H9 (cell line): ENCODE measurements around the gene CCR2. TPM values are rescaled to one million over a fixed set of nuclear protein-coding genes. Genes with fewer than 3 reads are reported as not detected.

Experiments used
- DNase-seq: peaks from one replicate; pipeline ENCODE4 v3.0.0-alpha.2; 2017
- H2AFZ ChIP-seq: one replicate; pipeline ENCODE4 v1.6.1; 2013; ENCODE audit warnings: mild to moderate bottlenecking, low read length, control low read depth, moderate library complexity
- H2AK5ac ChIP-seq: 2 replicates; pipeline ENCODE4 v1.6.1; 2013; ENCODE audit warnings: low read length, control low read depth, mixed read lengths; ENCODE audit not compliant: insufficient read length
- H2BK120ac ChIP-seq: one replicate; pipeline ENCODE4 v1.6.1; 2013; ENCODE audit warnings: low read depth, mild to moderate bottlenecking, low read length, control low read depth, inconsistent platforms; ENCODE audit not compliant: poor library complexity, severe bottlenecking
- H2BK12ac ChIP-seq: 2 replicates; pipeline ENCODE4 v1.6.1; 2013; ENCODE audit warnings: low read length, control low read depth, mixed read lengths, low read depth; ENCODE audit not compliant: insufficient read length
- H2BK15ac ChIP-seq: 2 replicates; pipeline ENCODE4 v1.6.1; 2013; ENCODE audit warnings: low read depth, low read length, control low read depth
- H2BK20ac ChIP-seq: one replicate; pipeline ENCODE4 v1.6.1; 2013; ENCODE audit warnings: low read depth, mild to moderate bottlenecking, low read length, control low read depth, inconsistent platforms; ENCODE audit not compliant: poor library complexity, severe bottlenecking
- H2BK5ac ChIP-seq: 2 replicates; pipeline ENCODE4 v1.6.1; 2013; ENCODE audit warnings: low read length, control low read depth, mixed read lengths; ENCODE audit not compliant: insufficient read length
- H3K14ac ChIP-seq: 2 replicates; pipeline ENCODE4 v1.6.1; 2013; ENCODE audit warnings: low read length, control low read depth; ENCODE audit not compliant: insufficient read depth
- H3K18ac ChIP-seq: 2 replicates; pipeline ENCODE4 v1.6.1; 2013; ENCODE audit warnings: low read depth, mild to moderate bottlenecking, mixed read lengths, low read length, control low read depth; ENCODE audit not compliant: insufficient read length
- H3K23ac ChIP-seq: 2 replicates; pipeline ENCODE4 v1.6.1; 2013; ENCODE audit warnings: low read length, control low read depth, mixed read lengths, low read depth; ENCODE audit not compliant: insufficient read length
- H3K23me2 ChIP-seq: 2 replicates; pipeline ENCODE4 v1.6.1; 2013; ENCODE audit warnings: low read depth, mild to moderate bottlenecking, mixed read lengths, low read length, control low read depth; ENCODE audit not compliant: insufficient read length, poor library complexity, severe bottlenecking
- H3K27ac ChIP-seq: 2 replicates; pipeline ENCODE4 v1.5.1; 2013; ENCODE audit warnings: low read length, control low read depth, mixed read lengths, low read depth; ENCODE audit not compliant: insufficient read length
- H3K27me3 ChIP-seq: 2 replicates; pipeline ENCODE4 v1.6.1; 2013; ENCODE audit warnings: low read length, control low read depth, inconsistent platforms; ENCODE audit not compliant: insufficient read depth
- H3K4ac ChIP-seq: 2 replicates; pipeline ENCODE4 v1.6.1; 2013; ENCODE audit warnings: low read depth, mild to moderate bottlenecking, control low read depth, inconsistent platforms, low read length, moderate library complexity
- H3K4me1 ChIP-seq: 2 replicates; pipeline ENCODE4 v1.6.1; 2013; ENCODE audit warnings: low read length, control low read depth, inconsistent platforms; ENCODE audit not compliant: insufficient read depth
- H3K4me2 ChIP-seq: 2 replicates; pipeline ENCODE4 v1.6.1; 2013; ENCODE audit warnings: low read length, control low read depth, mixed read lengths; ENCODE audit not compliant: insufficient read length, insufficient read depth
- H3K56ac ChIP-seq: 2 replicates; pipeline ENCODE4 v1.6.1; 2013; ENCODE audit warnings: low read depth, mild to moderate bottlenecking, mixed read lengths, low read length, control low read depth; ENCODE audit not compliant: insufficient read length
- H3K79me1 ChIP-seq: 2 replicates; pipeline ENCODE4 v1.6.1; 2013; ENCODE audit warnings: low read depth, mild to moderate bottlenecking, moderate library complexity, low read length, control low read depth, inconsistent platforms; ENCODE audit not compliant: insufficient read depth, poor library complexity, severe bottlenecking
- H3K79me2 ChIP-seq: 2 replicates; pipeline ENCODE4 v1.6.1; 2013; ENCODE audit warnings: low read length, control low read depth, inconsistent platforms; ENCODE audit not compliant: insufficient read depth
- H3K9ac ChIP-seq: 2 replicates; pipeline ENCODE4 v1.6.1; 2013; ENCODE audit warnings: low read length, control low read depth, mixed read lengths; ENCODE audit not compliant: insufficient read length; ENCODE audit errors: extremely low read depth
- H3K9me3 ChIP-seq: one replicate; pipeline ENCODE4 v1.6.1; 2013; ENCODE audit warnings: low read depth, low read length, inconsistent platforms; ENCODE audit not compliant: control insufficient read depth
- H3T11ph ChIP-seq: one replicate; pipeline ENCODE4 v1.6.1; 2013; ENCODE audit warnings: mild to moderate bottlenecking, low read length, control low read depth, inconsistent platforms
- H4K20me1 ChIP-seq: one replicate; pipeline ENCODE4 v1.6.1; 2013; ENCODE audit not compliant: control insufficient read depth, insufficient read length, insufficient read depth
- H4K5ac ChIP-seq: 2 replicates; pipeline ENCODE4 v1.6.1; 2013; ENCODE audit warnings: low read depth, mild to moderate bottlenecking, mixed read lengths, low read length, control low read depth; ENCODE audit not compliant: insufficient read length
- H4K8ac ChIP-seq: replicated peaks from 2 replicates; pipeline ENCODE4 v1.6.1; 2013; ENCODE audit warnings: low read length, control low read depth, mixed read lengths, low read depth; ENCODE audit not compliant: insufficient read length
- H4K91ac ChIP-seq: 2 replicates; pipeline ENCODE4 v1.6.1; 2013; ENCODE audit warnings: low read depth, mild to moderate bottlenecking, moderate library complexity, mixed read lengths, low read length, control low read depth; ENCODE audit not compliant: insufficient read length
- H3K27ac Mint-ChIP-seq, 3 experiments: 2 replicates in 2 of 3; 3 replicates in 1 of 3; pipeline ENCODE4 v1.8.0; 2020 to 2021; ENCODE audit warnings: mixed read lengths in 3 of 3, mild to moderate bottlenecking in 1 of 3, moderate library complexity in 1 of 3
- H3K27me3 Mint-ChIP-seq: 2 replicates; pipeline ENCODE4 v1.8.0; 2021; ENCODE audit warnings: low read depth, mild to moderate bottlenecking, moderate library complexity, mixed read lengths
- H3K36me3 Mint-ChIP-seq, 3 experiments: 2 replicates in 2 of 3; 3 replicates in 1 of 3; pipeline ENCODE4 v1.8.0; 2020 to 2021; ENCODE audit warnings: low read depth in 3 of 3, mixed read lengths in 3 of 3; ENCODE audit not compliant: insufficient read depth in 1 of 3
- H3K4me1 Mint-ChIP-seq, 2 experiments: 2 replicates each; pipeline ENCODE4 v1.8.0; 2020; ENCODE audit warnings: mixed read lengths in 2 of 2
- H3K4me3 Mint-ChIP-seq, 2 experiments: 2 replicates in 1 of 2; 3 replicates in 1 of 2; pipeline ENCODE4 v1.8.0; 2020 to 2021; ENCODE audit warnings: mild to moderate bottlenecking in 2 of 2, mixed read lengths in 2 of 2, moderate library complexity in 1 of 2
- H3K9me3 Mint-ChIP-seq, 2 experiments: 2 replicates in 1 of 2; 3 replicates in 1 of 2; pipeline ENCODE4 v1.8.0; 2020; ENCODE audit warnings: mild to moderate bottlenecking in 2 of 2, mixed read lengths in 2 of 2, moderate library complexity in 1 of 2
- CTCF ChIP-seq: fragments of 200-600 bp; sonication (generic); conservative IDR thresholded peaks from 3 replicates; pipeline ENCODE4 v1.8.0; 2021; ENCODE audit warnings: antibody characterized with exemption, mild to moderate bottlenecking
- WGBS: extraction: QIAGEN DNeasy Blood & Tissue Kit; methylation state at CpG from one replicate; pipeline ENCODE4 v1.1.7; 2013; ENCODE audit warnings: missing lambda C conversion rate, low lambda C conversion rate, mixed read lengths; ENCODE audit not compliant: insufficient read length; ENCODE audit errors: extremely low coverage; 5-methylcytosine and 5-hydroxymethylcytosine counted together
- total RNA-seq: library from RNA; stranded (reverse); gene quantifications from 2 replicates; pipeline ENCODE4 v1.2.1, GENCODE V29; 2021

CCR2 gene
- total RNA-seq, 1 experiment from 2014 or later: not detected

- H3K27me3 ChIP-seq: no peaks in the 10 kb centered on the region; the same call in 1 of the 2 replicates
These were observed 3.7 kb upstream of the CCR2 start for GRCh38 chr3:46350262-46350565.

More at GRCh38 chr3:46350262-46350565, 3.7 kb upstream of the CCR2 start:
- peaks cover 17 to 22% of the 10 kb centered on the region in 2 experiments for H3K9me3 Mint-ChIP-seq
- Histone ChIP-seq H4K5ac (no peak overlapping the region), H2BK120ac (no peak overlapping the region), H3K79me2 (no peaks in the 10 kb centered on the region), H2BK5ac (no peak overlapping the region), H2BK15ac (no peak overlapping the region), H4K20me1 (no peaks in the 10 kb centered on the region), H3K23me2 (no peaks in the 10 kb centered on the region), H3K4me2 (no peak overlapping the region), H2BK12ac (no peak overlapping the region), H3T11ph (no peak overlapping the region), H3K27ac (no peak overlapping the region), H3K9ac (no peak overlapping the region), H3K14ac (no peak overlapping the region), H3K56ac (no peak overlapping the region), H2AFZ (no peak overlapping the region), H4K8ac (no peak overlapping the region), H3K4ac (no peak overlapping the region), H3K4me1 (0 out of 2 replicates have a peak, but pooled peaks cover 2% of the 10 kb centered on the region), H2AK5ac (no peak overlapping the region), H2BK20ac (no peak overlapping the region), H3K18ac (no peak overlapping the region), H3K79me1 (no peaks in the 10 kb centered on the region), H3K9me3 (no peaks in the 10 kb centered on the region), H3K23ac (no peak overlapping the region), H4K91ac (no peak overlapping the region)
- TF ChIP-seq CTCF: no peak
- no CpG with 5 or more reads among the region's 1 CpG for WGBS
- peaks cover 7 to 10% of the 10 kb centered on the region in 2 experiments for H3K4me1 Mint-ChIP-seq
- H3K27ac Mint-ChIP-seq: no peak overlapping the region
- no peaks in the 10 kb centered on the region; a peak in 1 of 7 replicates for H3K36me3 Mint-ChIP-seq
- no peak for DNase-seq
- no peak overlapping the region for H3K4me3 Mint-ChIP-seq
- peaks cover 11% of the 10 kb centered on the region for H3K27me3 Mint-ChIP-seq
